ENCODE results near the gene GATAD1.

The GATAD1 gene

DNA sequence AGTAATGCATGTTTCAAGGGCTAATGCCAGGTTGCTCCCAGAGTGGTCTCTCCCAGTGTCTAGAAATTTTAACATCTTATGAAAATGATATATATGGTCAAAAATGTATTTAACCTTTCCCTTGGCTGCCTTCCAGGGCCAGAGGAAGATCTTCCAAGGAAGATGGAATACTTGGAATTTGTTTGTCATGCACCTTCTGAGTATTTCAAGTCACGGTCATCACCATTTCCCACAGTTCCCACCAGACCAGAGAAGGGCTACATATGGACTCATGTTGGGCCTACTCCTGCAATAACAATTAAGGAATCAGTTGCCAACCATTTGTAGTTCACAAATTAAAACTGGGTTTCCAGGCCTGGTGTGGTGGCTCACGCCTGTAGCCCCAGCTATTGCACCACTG lies 9.0 kb downstream of the GATAD1 start:
- ATAC-seq (ENCODE audit: insufficient read depth, low read depth) = no peak
- peaks cover 43% of the 10 kb centered on the region for H3K36me3 ChIP-seq (ENCODE audit: insufficient read depth, low read length)
- no peaks in the 10 kb centered on the region for H4K20me1 ChIP-seq (ENCODE audit: insufficient read depth, low read length)
- H3K4me3 ChIP-seq (ENCODE audit: low read depth in 1 of 2, low read length in 2 of 2) = no peak overlapping the region
- no peaks in the 10 kb centered on the region for H3K9me3 ChIP-seq (ENCODE audit: insufficient read depth, low read length, severe bottlenecking)
- H3K9ac ChIP-seq (ENCODE audit: low read depth, low read length) = no peak overlapping the region
- no peak overlapping the region for H3K27ac ChIP-seq (ENCODE audit: low read length)
- TF ChIP-seq, protein P1, sequence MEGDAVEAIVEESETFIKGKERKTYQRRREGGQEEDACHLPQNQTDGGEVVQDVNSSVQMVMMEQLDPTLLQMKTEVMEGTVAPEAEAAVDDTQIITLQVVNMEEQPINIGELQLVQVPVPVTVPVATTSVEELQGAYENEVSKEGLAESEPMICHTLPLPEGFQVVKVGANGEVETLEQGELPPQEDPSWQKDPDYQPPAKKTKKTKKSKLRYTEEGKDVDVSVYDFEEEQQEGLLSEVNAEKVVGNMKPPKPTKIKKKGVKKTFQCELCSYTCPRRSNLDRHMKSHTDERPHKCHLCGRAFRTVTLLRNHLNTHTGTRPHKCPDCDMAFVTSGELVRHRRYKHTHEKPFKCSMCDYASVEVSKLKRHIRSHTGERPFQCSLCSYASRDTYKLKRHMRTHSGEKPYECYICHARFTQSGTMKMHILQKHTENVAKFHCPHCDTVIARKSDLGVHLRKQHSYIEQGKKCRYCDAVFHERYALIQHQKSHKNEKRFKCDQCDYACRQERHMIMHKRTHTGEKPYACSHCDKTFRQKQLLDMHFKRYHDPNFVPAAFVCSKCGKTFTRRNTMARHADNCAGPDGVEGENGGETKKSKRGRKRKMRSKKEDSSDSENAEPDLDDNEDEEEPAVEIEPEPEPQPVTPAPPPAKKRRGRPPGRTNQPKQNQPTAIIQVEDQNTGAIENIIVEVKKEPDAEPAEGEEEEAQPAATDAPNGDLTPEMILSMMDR (IDR thresholded peaks at IDR 0.05; ENCODE audit: borderline replicate concordance, extremely low read depth, low read length, poor library complexity, severe bottlenecking) = no peak
- no peak for TF ChIP-seq EZH2 (IDR thresholded peaks at IDR 0.05; ENCODE audit: borderline replicate concordance, low read depth, low read length, severe bottlenecking)
- no peak overlapping the region for H2AFZ ChIP-seq (ENCODE audit: low read depth, low read length)
- H3K79me2 ChIP-seq (ENCODE audit: insufficient read depth, low read length) = no peaks in the 10 kb centered on the region
- H3K4me1 ChIP-seq (ENCODE audit: insufficient read depth, low read length) = no peaks in the 10 kb centered on the region
- no peak overlapping the region for H3K4me2 ChIP-seq (ENCODE audit: insufficient read depth, low read length)
- DNase-seq = no peak
- no peaks in the 10 kb centered on the region for H3K27me3 ChIP-seq (ENCODE audit: insufficient read depth, low read length, poor library complexity)

DNA sequence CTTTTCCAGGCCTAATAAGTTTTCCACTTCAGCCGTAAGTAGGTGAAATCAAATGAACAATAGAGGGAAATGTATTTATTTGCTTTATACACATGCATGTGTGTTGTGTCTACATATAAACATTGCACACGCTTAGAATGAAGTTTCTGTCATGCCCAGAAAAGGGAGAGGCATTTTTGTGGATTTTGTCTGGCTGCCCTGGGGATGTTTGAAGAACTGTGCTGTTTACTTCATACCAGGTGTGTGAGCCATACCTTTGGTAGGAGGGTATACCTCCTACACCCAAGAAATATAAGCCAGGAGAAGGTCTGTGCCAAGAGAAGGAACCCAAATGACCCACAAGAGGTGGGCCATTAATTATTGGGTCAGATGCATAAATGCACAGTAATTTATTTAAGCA lies 12.8 kb downstream of the GATAD1 start:
- Histone ChIP-seq H3K4me1 (ENCODE audit: insufficient read depth, low read length) (no peaks in the 10 kb centered on the region), H3K36me3 (ENCODE audit: insufficient read depth, low read length) (peaks cover 17% of the 10 kb centered on the region), H2AFZ (ENCODE audit: low read depth, low read length) (no peak overlapping the region), H4K20me1 (ENCODE audit: insufficient read depth, low read length) (no peaks in the 10 kb centered on the region), H3K9ac (ENCODE audit: low read depth, low read length) (no peak overlapping the region), H3K9me3 (ENCODE audit: insufficient read depth, low read length, severe bottlenecking) (no peaks in the 10 kb centered on the region), H3K79me2 (ENCODE audit: insufficient read depth, low read length) (no peaks in the 10 kb centered on the region), H3K4me3 (ENCODE audit: low read depth in 1 of 2, low read length in 2 of 2) (no peak overlapping the region), H3K27ac (ENCODE audit: low read length) (no peak overlapping the region), H3K27me3 (ENCODE audit: insufficient read depth, low read length, poor library complexity) (no peaks in the 10 kb centered on the region), H3K4me2 (ENCODE audit: insufficient read depth, low read length) (no peak overlapping the region)
- DNase-seq = no peak
- no peak for TF ChIP-seq EZH2 (IDR thresholded peaks at IDR 0.05; ENCODE audit: borderline replicate concordance, low read depth, low read length, severe bottlenecking)
- TF ChIP-seq, protein P1 (IDR thresholded peaks at IDR 0.05; ENCODE audit: borderline replicate concordance, extremely low read depth, low read length, poor library complexity, severe bottlenecking) = no peak
- no peak for ATAC-seq (ENCODE audit: insufficient read depth, low read depth)

DNA sequence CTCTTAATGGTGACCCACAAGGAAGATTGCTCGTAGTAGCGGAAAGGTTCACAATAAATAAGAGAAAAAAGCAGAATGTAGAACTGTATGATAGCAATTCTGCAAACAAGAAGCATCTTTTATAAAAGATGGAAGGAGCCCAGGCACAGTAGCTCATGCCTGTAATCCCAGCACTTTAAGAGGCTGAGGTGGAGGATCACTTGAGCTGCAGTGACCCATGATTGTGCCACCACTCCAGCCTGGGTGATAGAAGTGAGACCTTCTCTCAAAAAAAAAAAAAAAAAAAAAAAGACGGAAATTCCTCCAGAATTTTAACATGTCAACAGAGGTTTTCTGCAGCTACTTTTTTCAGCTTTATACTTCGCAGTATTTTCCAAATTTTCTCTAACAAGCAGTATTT lies 13.2 kb downstream of the GATAD1 start:
- ATAC-seq (ENCODE audit: insufficient read depth, low read depth) (no peak), DNase-seq (no peak)
- H2AFZ ChIP-seq (ENCODE audit: low read depth, low read length) = no peak overlapping the region
- no peak overlapping the region for H3K4me3 ChIP-seq (ENCODE audit: low read depth in 1 of 2, low read length in 2 of 2)
- no peaks in the 10 kb centered on the region for H3K4me1 ChIP-seq (ENCODE audit: insufficient read depth, low read length)
- no peaks in the 10 kb centered on the region for H3K9me3 ChIP-seq (ENCODE audit: insufficient read depth, low read length, severe bottlenecking)
- no peak overlapping the region for H3K27ac ChIP-seq (ENCODE audit: low read length)
- H3K36me3 ChIP-seq (ENCODE audit: insufficient read depth, low read length) = peaks cover 13% of the 10 kb centered on the region
- no peak for TF ChIP-seq EZH2 (IDR thresholded peaks at IDR 0.05; ENCODE audit: borderline replicate concordance, low read depth, low read length, severe bottlenecking)
- TF ChIP-seq, protein P1 (IDR thresholded peaks at IDR 0.05; ENCODE audit: borderline replicate concordance, extremely low read depth, low read length, poor library complexity, severe bottlenecking) = no peak
- no peaks in the 10 kb centered on the region for H4K20me1 ChIP-seq (ENCODE audit: insufficient read depth, low read length)
- no peaks in the 10 kb centered on the region for H3K27me3 ChIP-seq (ENCODE audit: insufficient read depth, low read length, poor library complexity)
- H3K4me2 ChIP-seq (ENCODE audit: insufficient read depth, low read length) = no peak overlapping the region
- no peak overlapping the region for H3K9ac ChIP-seq (ENCODE audit: low read depth, low read length)
- no peaks in the 10 kb centered on the region for H3K79me2 ChIP-seq (ENCODE audit: insufficient read depth, low read length)
